NCI-H2227 treated with DMSO at 0.1 percent for 48 hours (cell line): Measurements from ENCODE around the gene TLR10.
"Not testable (repeated sequence)": the region's sequence is repeated elsewhere in the genome, so short reads cannot be mapped to it uniquely, and the experiment has no call there.

ENCODE experiments used
- DNase-seq: peaks from one replicate; lab custom pipeline; 2025; lab: John Stamatoyannopoulos, UW

Gene TLR10

GRCh38 chr4:38782452-38783108 lies at the start of gene TLR10:
TLR10 (minus strand) TSS chr4:38782990; CDS start chr4:38775590, 7,400 bp downstream.
- peak; percentile 40 for DNase-seq

- no peak for DNase-seq
Observed at GRCh38 chr4:38832206-38832605, 49.4 kb upstream of the TLR10 start.

GRCh38 chr4:38831653-38832052 lies 48.9 kb upstream of the TLR10 start:
- DNase-seq = no peak

- no peak for DNase-seq
Observed at GRCh38 chr4:38829237-38829636, 46.4 kb upstream of the TLR10 start.

- DNase-seq = no peak
Observed at GRCh38 chr4:38823766-38824165, 41.0 kb upstream of the TLR10 start.

GRCh38 chr4:38822748-38823303 lies 40.0 kb upstream of the TLR10 start:
- DNase-seq = no peak

- no peak for DNase-seq
Observed at GRCh38 chr4:38821739-38822138, 38.9 kb upstream of the TLR10 start.

GRCh38 chr4:38820329-38821061 lies 37.7 kb upstream of the TLR10 start:
- no peak for DNase-seq

GRCh38 chr4:38819569-38819968 lies 36.8 kb upstream of the TLR10 start:
- no peak for DNase-seq

GRCh38 chr4:38818441-38818976 lies 35.7 kb upstream of the TLR10 start:
- DNase-seq = no peak

GRCh38 chr4:38815885-38816782 lies 33.3 kb upstream of the TLR10 start:
- no peak for DNase-seq

- no peak for DNase-seq
Observed at GRCh38 chr4:38814386-38814785, 31.6 kb upstream of the TLR10 start.

- no peak for DNase-seq
Observed at GRCh38 chr4:38811297-38811696, 28.5 kb upstream of the TLR10 start.

GRCh38 chr4:38807462-38807861 lies 24.7 kb upstream of the TLR10 start:
- DNase-seq = not testable (repeated sequence)

GRCh38 chr4:38806251-38806650 lies 23.5 kb upstream of the TLR10 start:
- DNase-seq = not testable (repeated sequence)

GRCh38 chr4:38805530-38806145 lies 22.8 kb upstream of the TLR10 start:
- no peak for DNase-seq

GRCh38 chr4:38804654-38805295 lies 22.0 kb upstream of the TLR10 start, which contains the start of gene TLR1:
TLR1 (minus strand) TSS chr4:38804791; CDS start chr4:38798831, 5,960 bp downstream.
- DNase-seq = no peak

- DNase-seq = no peak
Observed at GRCh38 chr4:38803833-38804653, 21.3 kb upstream of the TLR10 start.

GRCh38 chr4:38802561-38803355 lies 20.0 kb upstream of the TLR10 start:
- DNase-seq = no peak
